HepG2 (cell line): Measurements from ENCODE around the gene CXCL6. TPM values are rescaled to one million over a fixed set of nuclear protein-coding genes. Genes with fewer than 3 reads are reported as not detected.

Experiments used
- ATAC-seq: fragments of 200-7000 bp; cut with Tn5 transposase; 3 replicates; pipeline ENCODE4 v1.9.1; 2020; ENCODE audit warnings: mild to moderate bottlenecking, moderate library complexity
- BruUV-seq: library from RNA; stranded (reverse); fragments of 400-500 nt; replicated peaks from 2 replicates; lab custom pipeline; 2021; lab: Mats Ljungman, UMichigan
- CTCF ChIA-PET: fragments of 300-600 bp; formaldehyde crosslinking; extraction: SDS; loops from one replicate; lab custom pipeline; 2021; ENCODE audit warnings: low total read pairs, inconsistent platforms, low intra/inter-chr PET ratio; lab: Yijun Ruan, JAX
- POLR2A ChIA-PET: fragments of 350-600 bp; sonication (Branson Sonifier 250); formaldehyde crosslinking; loops from one replicate; lab custom pipeline; 2020; ENCODE audit warnings: antibody characterized with exemption, inconsistent platforms; lab: Yijun Ruan, JAX
- DNase-seq: peaks from one replicate; pipeline ENCODE4 v3.0.0-alpha.2; 2015; ENCODE audit warnings: low spot score
- FAIRE-seq: peaks from 3 replicates; lab custom pipeline; 2011; peaks lifted over from hg19 to GRCh38; lab: Jason Lieb, UNC
- H2AFZ ChIP-seq: one replicate; pipeline ENCODE4 v1.6.1; 2011; ENCODE audit warnings: low read length, inconsistent platforms
- H3K27ac ChIP-seq: fragments of 300-600 bp; 3 replicates; pipeline ENCODE4 v1.8.0; 2011; ENCODE audit warnings: mixed run types, mild to moderate bottlenecking, mixed read lengths, low read length, inconsistent platforms; ENCODE audit not compliant: insufficient read depth; ENCODE audit errors: extremely low read length
- H3K27me3 ChIP-seq, 2 experiments: fragments of 200-600 bp in 1 of 2; 2 replicates in 1 of 2; 3 replicates in 1 of 2; pipeline versions ENCODE4 v1.6.0 to v1.8.0; 2011; ENCODE audit warnings: low read length in 2 of 2, mild to moderate bottlenecking in 2 of 2, moderate library complexity in 2 of 2, inconsistent platforms in 1 of 2; ENCODE audit not compliant: insufficient read depth in 2 of 2, control insufficient read depth in 1 of 2
- H3K36me3 ChIP-seq, 2 experiments: fragments of 200-600 bp in 1 of 2; replicated peaks in 1 of 2; 2 replicates in 1 of 2; 3 replicates in 1 of 2; pipeline versions ENCODE4 v1.5.1 to v1.8.0; 2011; ENCODE audit warnings: low read length in 2 of 2, inconsistent platforms in 1 of 2; ENCODE audit not compliant: insufficient read depth in 2 of 2, control insufficient read depth in 1 of 2
- H3K4me1 ChIP-seq: 2 replicates; pipeline ENCODE4 v1.5.1; 2012; ENCODE audit warnings: low read length, inconsistent platforms; ENCODE audit not compliant: insufficient read depth
- H3K4me2 ChIP-seq: 2 replicates; pipeline ENCODE4 v1.6.0; 2011; ENCODE audit warnings: low read depth, low read length, inconsistent platforms
- H3K4me3 ChIP-seq, 3 experiments: fragments of 200-600 bp in 1 of 3; sonication (generic), shearing (Covaris generic) in 1 of 3; replicated peaks in 1 of 3; 2 replicates each; pipeline ENCODE4 v1.5.1; 2011 to 2016; ENCODE audit warnings: low read length in 3 of 3, inconsistent platforms in 2 of 3, low read depth in 2 of 3, mild to moderate bottlenecking in 2 of 3, control low read depth in 1 of 3, mixed read lengths in 1 of 3; ENCODE audit not compliant: insufficient read depth in 1 of 3
- H3K79me2 ChIP-seq: one replicate; pipeline ENCODE4 v1.6.1; 2011; ENCODE audit warnings: low read length, inconsistent platforms; ENCODE audit not compliant: insufficient read depth
- H3K9ac ChIP-seq: 2 replicates; pipeline ENCODE4 v1.6.0; 2011; ENCODE audit warnings: mild to moderate bottlenecking, low read depth, low read length, inconsistent platforms; ENCODE audit not compliant: insufficient read depth
- H3K9me3 ChIP-seq: 2 replicates; pipeline ENCODE4 v1.5.1; 2012; ENCODE audit warnings: mild to moderate bottlenecking, low read length
- H4K20me1 ChIP-seq: 2 replicates; pipeline ENCODE4 v1.6.0; 2011; ENCODE audit warnings: inconsistent platforms, mild to moderate bottlenecking, low read length, moderate library complexity; ENCODE audit not compliant: insufficient read depth
- AGO2 ChIP-seq: fragments of 200-400 bp; formaldehyde crosslinking; optimal IDR thresholded peaks from 2 replicates; pipeline ENCODE3; 2017; ENCODE audit warnings: mild to moderate bottlenecking, low read depth, low read length, moderate library complexity
- JUND ChIP-seq: sonication (generic); formaldehyde crosslinking; IDR thresholded peaks from 2 replicates; pipeline ENCODE4 v1.8.0; 2022; ENCODE audit warnings: mild to moderate bottlenecking, missing genetic modification reagents
- MLXIP ChIP-seq: sonication (generic); formaldehyde crosslinking; IDR thresholded peaks from 2 replicates; pipeline ENCODE4 v1.9.0; 2021; ENCODE audit warnings: missing genetic modification reagents, borderline replicate concordance
- MXD3 ChIP-seq: IDR thresholded peaks from 2 replicates; pipeline ENCODE4 v1.6.1; 2016; ENCODE audit warnings: mild to moderate bottlenecking, missing biosample characterization, missing genetic modification reagents
- NCOA5 ChIP-seq: sonication (generic); formaldehyde crosslinking; IDR thresholded peaks from 2 replicates; pipeline ENCODE4 v1.4.0; 2020; ENCODE audit warnings: missing genetic modification reagents
- RERE ChIP-seq: IDR thresholded peaks from 2 replicates; pipeline ENCODE4 v1.6.1; 2016; ENCODE audit warnings: low read depth, missing genetic modification reagents, missing compliant biosample characterization
- TP53 ChIP-seq: sonication (generic); formaldehyde crosslinking; conservative IDR thresholded peaks from 2 replicates; pipeline ENCODE4 v1.4.0; 2020; ENCODE audit warnings: missing genetic modification reagents
- YY1 ChIP-seq: IDR thresholded peaks from 2 replicates; pipeline ENCODE4 v1.6.1; 2011; ENCODE audit warnings: low read length, low read depth, moderate library complexity, mild to moderate bottlenecking; ENCODE audit not compliant: insufficient read depth, insufficient replicate concordance
- ZNF709 ChIP-seq: sonication (generic); formaldehyde crosslinking; IDR thresholded peaks from 2 replicates; pipeline ENCODE4 v1.5.0; 2020; ENCODE audit warnings: mild to moderate bottlenecking, missing genetic modification reagents
- ZNF749 ChIP-seq: sonication (generic); formaldehyde crosslinking; IDR thresholded peaks from 2 replicates; pipeline ENCODE4 v1.8.0; 2022; ENCODE audit warnings: mild to moderate bottlenecking, missing genetic modification reagents, moderate library complexity, borderline replicate concordance
- WGBS: methylation state at CpG from one replicate; pipeline ENCODE4 v1.1.6; 2017; ENCODE audit warnings: low lambda C conversion rate; 5-methylcytosine and 5-hydroxymethylcytosine counted together
- in situ Hi-C: cut with HindIII; loops from 2 replicates; pipeline ENCODE4 v1.10.0; 2017; ENCODE audit warnings: low pct_unique_long_range_greater_than_20kb; ENCODE audit not compliant: extremely low pct_ligation_motif_present
- intact Hi-C: fragments of 100-400 bp; cut with micrococcal nuclease; formaldehyde crosslinking; loops from one replicate; pipeline ENCODE4 v1.10.0; 2022; ENCODE audit not compliant: unreplicated experiment
- polyA plus RNA-seq, 8 experiments: library from polyadenylated mRNA; depleted of rRNA in 3 of 8; stranded (reverse) in 7 of 8; unstranded in 1 of 8; fragments of >200 nt; fragmentation: Illumina TruSeq in 4 of 8; extraction: Trizol in 4 of 8; gene quantifications; 2 replicates each; pipeline versions ENCODE4 v1.2.1 to v1.2.3, GENCODE V29; 2011 to 2016; ENCODE audit warnings: low read depth in 4 of 8, missing spikeins in 1 of 8, mixed read lengths in 1 of 8; ENCODE audit not compliant: insufficient read depth in 1 of 8
- total RNA-seq, 5 experiments: library from RNA; depleted of rRNA; stranded (reverse); fragments of >200 nt; fragmentation: Illumina TruSeq; extraction: Trizol; gene quantifications; 2 replicates each; pipeline ENCODE4 v1.2.3, GENCODE V29; 2016; ENCODE audit warnings: low read depth in 1 of 5
- TF ChIP-seq, protein P1 (sequence below): sonication (generic); formaldehyde crosslinking; IDR thresholded peaks from 2 replicates; pipeline ENCODE4 v1.5.0; 2020; ENCODE audit warnings: mild to moderate bottlenecking, low read depth, missing genetic modification reagents, borderline replicate concordance
- TF ChIP-seq, protein P2 (sequence below): fragments of 450-650 bp; IDR thresholded peaks from 2 replicates; pipeline ENCODE4 v1.6.1; 2016

CXCL6 gene
- total and polyA plus RNA-seq, 2 of the 13 experiments (the other 11 are each of a cell fraction or from before 2014, with no cell fraction given): not detected

GRCh38 chr4:73814679-73815078 is 21.8 kb upstream of the CXCL6 start:
- intact Hi-C loops: no loop called here
- H3K36me3 ChIP-seq: no peaks in the 10 kb centered on the region
- no peaks in the 10 kb centered on the region for H3K4me1 ChIP-seq
- POLR2A ChIA-PET: no interaction called here
- no TSS peak for BruUV-seq
- WGBS: 6% methylated on average over 1 of the region's 1 CpG
- H3K4me3 ChIP-seq: no peak overlapping the region
- no peaks in the 10 kb centered on the region for H3K79me2 ChIP-seq
- FAIRE-seq (no peak), ATAC-seq (no peak), DNase-seq (no peak)
- no peak overlapping the region for H3K9ac ChIP-seq
- CTCF ChIA-PET: no interaction called here
- H3K9me3 ChIP-seq: no peaks in the 10 kb centered on the region
- H3K27me3 ChIP-seq: no peaks in the 10 kb centered on the region; a peak in 1 of 5 replicates
- H4K20me1 ChIP-seq: no peaks in the 10 kb centered on the region
- H2AFZ ChIP-seq: no peak overlapping the region
- in situ Hi-C loops: no loop called here
- no peak overlapping the region for H3K4me2 ChIP-seq
- no peak overlapping the region for H3K27ac ChIP-seq
- no peak for TF ChIP-seq AGO2
- TF ChIP-seq NCOA5: no peak
- TF ChIP-seq ZNF749 (CRISPR knock-in tag): no peak
- TF ChIP-seq ZNF709 (CRISPR knock-in tag): no peak
- TF ChIP-seq MLXIP (CRISPR knock-in tag): no peak
- TF ChIP-seq, protein P1, sequence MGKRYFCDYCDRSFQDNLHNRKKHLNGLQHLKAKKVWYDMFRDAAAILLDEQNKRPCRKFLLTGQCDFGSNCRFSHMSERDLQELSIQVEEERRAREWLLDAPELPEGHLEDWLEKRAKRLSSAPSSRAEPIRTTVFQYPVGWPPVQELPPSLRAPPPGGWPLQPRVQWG: no peak
- TF ChIP-seq TP53 (CRISPR knock-in tag): no peak
- TF ChIP-seq MXD3: no peak
- TF ChIP-seq JUND (CRISPR knock-in tag): no peak
- TF ChIP-seq, protein P2, sequence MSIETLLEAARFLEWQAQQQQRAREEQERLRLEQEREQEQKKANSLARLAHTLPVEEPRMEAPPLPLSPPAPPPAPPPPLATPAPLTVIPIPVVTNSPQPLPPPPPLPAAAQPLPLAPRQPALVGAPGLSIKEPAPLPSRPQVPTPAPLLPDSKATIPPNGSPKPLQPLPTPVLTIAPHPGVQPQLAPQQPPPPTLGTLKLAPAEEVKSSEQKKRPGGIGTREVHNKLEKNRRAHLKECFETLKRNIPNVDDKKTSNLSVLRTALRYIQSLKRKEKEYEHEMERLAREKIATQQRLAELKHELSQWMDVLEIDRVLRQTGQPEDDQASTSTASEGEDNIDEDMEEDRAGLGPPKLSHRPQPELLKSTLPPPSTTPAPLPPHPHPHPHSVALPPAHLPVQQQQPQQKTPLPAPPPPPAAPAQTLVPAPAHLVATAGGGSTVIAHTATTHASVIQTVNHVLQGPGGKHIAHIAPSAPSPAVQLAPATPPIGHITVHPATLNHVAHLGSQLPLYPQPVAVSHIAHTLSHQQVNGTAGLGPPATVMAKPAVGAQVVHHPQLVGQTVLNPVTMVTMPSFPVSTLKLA: no peak
- TF ChIP-seq RERE: no peak
- TF ChIP-seq YY1: no peak
